ENCODE measurements around the gene STUM. TPM values are rescaled to one million over a fixed set of nuclear protein-coding genes. Genes with fewer than 3 reads are reported as not detected.

The STUM gene
- polyA plus RNA-seq, 1 of the 3 experiments (the other 2 are of a cell fraction), result not detected

DNA sequence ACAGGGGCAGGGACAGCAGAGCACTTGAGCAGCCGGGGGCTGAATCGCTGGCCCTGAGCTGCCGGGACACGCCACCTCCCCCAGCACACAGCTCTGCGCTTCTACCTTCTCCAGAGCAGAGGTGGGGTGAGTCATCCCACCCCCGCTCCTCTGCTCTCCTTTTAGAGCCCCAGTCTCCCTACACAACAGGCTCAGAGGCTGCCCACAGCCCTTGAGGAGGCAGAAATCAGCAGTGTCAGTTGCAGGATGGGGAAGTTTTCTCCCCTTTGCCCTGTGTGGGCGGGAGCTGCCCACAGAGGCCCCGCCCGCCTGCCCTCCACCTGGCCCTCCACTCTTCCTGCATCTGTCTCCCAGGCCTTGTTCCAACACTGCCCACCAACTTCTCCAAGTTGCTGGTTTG lies 94.6 kb downstream of the STUM start:
- Histone ChIP-seq H3K4me2 (no peak overlapping the region; the same call in 1 of the 2 replicates), H3K9ac (no peak overlapping the region), H3K27me3 (ENCODE audit: insufficient read depth) (no peaks in the 10 kb centered on the region), H3K36me3 (replicated peaks in 1 of 2; ENCODE audit: control insufficient read depth in 1 of 2, insufficient read depth in 2 of 2, low read length in 1 of 2) (no peaks in the 10 kb centered on the region), H3K9me2 (no peaks in the 10 kb centered on the region), H3F3A (replicated peaks; ENCODE audit: insufficient read depth) (no peaks in the 10 kb centered on the region), H3K4me3 (ENCODE audit: low read depth in 2 of 2, low read length in 1 of 2) (no peak overlapping the region), H3K27ac (ENCODE audit: low read depth in 2 of 2, low read length in 1 of 2) (no peak overlapping the region), H3K4me1 (ENCODE audit: control insufficient read depth in 1 of 2, insufficient read depth in 2 of 2, low read depth in 1 of 2, low read length in 1 of 2) (peaks cover 0 to 5% of the 10 kb centered on the region in 2 experiments; a peak in 1 of 4 replicates), H2AFZ (ENCODE audit: low read depth) (no peak overlapping the region), H4K20me1 (ENCODE audit: insufficient read depth) (no peaks in the 10 kb centered on the region), H3K79me2 (ENCODE audit: insufficient read depth) (no peaks in the 10 kb centered on the region), H3K9me3 (no peaks in the 10 kb centered on the region)
- WGBS (ENCODE audit: low lambda C conversion rate), result 67% methylated on average over 8 of the region's 9 CpGs
- no peak for DNase-seq
- CTCF ChIA-PET, result interaction anchor here (1.0 to 2.0 kb wide), 5 partner anchors 9 to 185 kb away, joined by 3 to 5 read pairs (median 4); no protein-coding TSS in a partner anchor
- TF ChIP-seq RXRA (IDR thresholded peaks at IDR 0.05; ENCODE audit: borderline replicate concordance, low read depth) (no peak), FOSL2 (IDR thresholded peaks at IDR 0.05; ENCODE audit: borderline replicate concordance, low read depth) (peak; percentile 65; the same call in 1 of the 2 replicates)
- POLR2A ChIA-PET, result no interaction called here

DNA sequence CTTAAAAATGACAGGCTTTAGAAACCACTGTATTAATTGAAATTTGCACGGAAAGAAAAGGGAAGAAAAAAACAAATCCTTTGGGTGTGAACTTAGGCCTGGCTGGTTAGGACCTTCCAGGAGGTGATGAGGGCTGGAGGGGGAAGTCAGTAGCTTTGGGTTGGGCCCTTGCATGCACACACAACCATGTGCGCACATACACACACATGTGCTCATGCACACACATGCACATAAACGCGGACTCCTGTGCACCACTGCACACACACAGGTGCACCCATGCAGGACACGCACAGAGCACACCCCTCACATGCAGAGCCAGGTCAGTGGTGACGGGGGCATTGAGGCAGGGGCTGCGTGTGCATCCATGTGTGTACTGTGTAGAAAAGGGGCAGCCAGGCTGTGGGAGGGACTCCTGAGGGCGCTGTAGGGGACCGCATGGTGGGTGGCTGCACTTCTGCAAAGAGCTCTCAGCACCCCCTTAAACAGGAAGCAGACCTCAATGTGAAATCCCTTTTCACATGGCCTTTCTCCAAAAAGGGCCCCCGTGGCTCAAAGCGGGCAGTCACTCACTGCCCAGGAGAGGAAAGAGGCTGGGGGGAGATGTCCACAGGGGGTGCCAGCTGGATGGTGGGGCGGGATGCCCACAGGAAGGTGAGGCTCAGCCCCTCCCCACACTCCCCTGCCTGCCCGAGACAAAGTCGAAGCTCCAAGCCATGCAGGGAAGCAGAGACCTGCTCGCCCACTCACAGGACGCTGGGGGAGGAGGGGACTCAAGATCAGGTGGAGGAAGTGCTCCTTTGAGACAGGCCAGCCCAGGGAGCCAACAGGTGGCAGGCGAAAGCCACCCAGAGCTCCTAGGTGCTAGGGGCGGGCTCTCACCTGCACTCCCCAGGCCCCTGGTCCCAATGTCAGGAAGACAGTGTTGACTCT lies 95.3 kb downstream of the STUM start:
- Histone ChIP-seq H3K9ac (no peak overlapping the region), H3K4me1 (ENCODE audit: control insufficient read depth in 1 of 2, insufficient read depth in 2 of 2, low read depth in 1 of 2, low read length in 1 of 2) (peaks cover 0 to 5% of the 10 kb centered on the region in 2 experiments; a peak in 1 of 4 replicates), H3K9me3 (no peaks in the 10 kb centered on the region), H3K36me3 (replicated peaks in 1 of 2; ENCODE audit: control insufficient read depth in 1 of 2, insufficient read depth in 2 of 2, low read length in 1 of 2) (no peaks in the 10 kb centered on the region), H3K9me2 (no peaks in the 10 kb centered on the region), H3K4me2 (no peak overlapping the region; the same call in 1 of the 2 replicates), H3K27me3 (ENCODE audit: insufficient read depth) (no peaks in the 10 kb centered on the region), H3K27ac (ENCODE audit: low read depth in 2 of 2, low read length in 1 of 2) (no peak overlapping the region), H2AFZ (ENCODE audit: low read depth) (no peak overlapping the region), H3K79me2 (ENCODE audit: insufficient read depth) (no peaks in the 10 kb centered on the region), H3K4me3 (ENCODE audit: low read depth in 2 of 2, low read length in 1 of 2) (no peak overlapping the region), H3F3A (replicated peaks; ENCODE audit: insufficient read depth) (no peaks in the 10 kb centered on the region), H4K20me1 (ENCODE audit: insufficient read depth) (no peaks in the 10 kb centered on the region)
- WGBS (ENCODE audit: low lambda C conversion rate), result 90% methylated on average over 14 of the region's 18 CpGs
- POLR2A ChIA-PET, result no interaction called here
- DNase-seq, result no peak
- no peak for TF ChIP-seq NFIC (IDR thresholded peaks at IDR 0.05; ENCODE audit: borderline replicate concordance)
- no peak for TF ChIP-seq GABPA (IDR thresholded peaks at IDR 0.05; ENCODE audit: low read depth)
- no peak for TF ChIP-seq RAD21 (IDR thresholded peaks at IDR 0.05; ENCODE audit: low read length)
- TF ChIP-seq FOSL2 (IDR thresholded peaks at IDR 0.05; ENCODE audit: borderline replicate concordance, low read depth), result no peak
- no peak for TF ChIP-seq NRF1 (IDR thresholded peaks at IDR 0.05; ENCODE audit: low read depth, low read length)
- no peak for TF ChIP-seq YY1 (IDR thresholded peaks at IDR 0.05; ENCODE audit: low read depth)
- no peak for TF ChIP-seq TCF12 (IDR thresholded peaks at IDR 0.05)
- TF ChIP-seq SIN3A (IDR thresholded peaks at IDR 0.05; ENCODE audit: borderline replicate concordance, low read depth, low read length), result no peak
- TF ChIP-seq, protein P1, sequence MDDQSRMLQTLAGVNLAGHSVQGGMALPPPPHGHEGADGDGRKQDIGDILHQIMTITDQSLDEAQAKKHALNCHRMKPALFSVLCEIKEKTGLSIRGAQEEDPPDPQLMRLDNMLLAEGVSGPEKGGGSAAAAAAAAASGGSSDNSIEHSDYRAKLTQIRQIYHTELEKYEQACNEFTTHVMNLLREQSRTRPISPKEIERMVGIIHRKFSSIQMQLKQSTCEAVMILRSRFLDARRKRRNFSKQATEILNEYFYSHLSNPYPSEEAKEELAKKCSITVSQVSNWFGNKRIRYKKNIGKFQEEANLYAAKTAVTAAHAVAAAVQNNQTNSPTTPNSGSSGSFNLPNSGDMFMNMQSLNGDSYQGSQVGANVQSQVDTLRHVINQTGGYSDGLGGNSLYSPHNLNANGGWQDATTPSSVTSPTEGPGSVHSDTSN (IDR thresholded peaks at IDR 0.05), result no peak
- TF ChIP-seq, protein P2, sequence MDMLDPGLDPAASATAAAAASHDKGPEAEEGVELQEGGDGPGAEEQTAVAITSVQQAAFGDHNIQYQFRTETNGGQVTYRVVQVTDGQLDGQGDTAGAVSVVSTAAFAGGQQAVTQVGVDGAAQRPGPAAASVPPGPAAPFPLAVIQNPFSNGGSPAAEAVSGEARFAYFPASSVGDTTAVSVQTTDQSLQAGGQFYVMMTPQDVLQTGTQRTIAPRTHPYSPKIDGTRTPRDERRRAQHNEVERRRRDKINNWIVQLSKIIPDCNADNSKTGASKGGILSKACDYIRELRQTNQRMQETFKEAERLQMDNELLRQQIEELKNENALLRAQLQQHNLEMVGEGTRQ (IDR thresholded peaks at IDR 0.05; ENCODE audit: borderline replicate concordance, low read depth, low read length), result no peak
- no peak for TF ChIP-seq RXRA (IDR thresholded peaks at IDR 0.05; ENCODE audit: borderline replicate concordance, low read depth)
- no peak for TF ChIP-seq FOXM1 (IDR thresholded peaks at IDR 0.05; ENCODE audit: low read depth)
- TF ChIP-seq GATA2 (CRISPR knock-in tag; IDR thresholded peaks at IDR 0.05), result no peak
- TF ChIP-seq SMC3 (IDR thresholded peaks at IDR 0.05; ENCODE audit: low read depth, low read length), result no peak
- TF ChIP-seq, protein P3, sequence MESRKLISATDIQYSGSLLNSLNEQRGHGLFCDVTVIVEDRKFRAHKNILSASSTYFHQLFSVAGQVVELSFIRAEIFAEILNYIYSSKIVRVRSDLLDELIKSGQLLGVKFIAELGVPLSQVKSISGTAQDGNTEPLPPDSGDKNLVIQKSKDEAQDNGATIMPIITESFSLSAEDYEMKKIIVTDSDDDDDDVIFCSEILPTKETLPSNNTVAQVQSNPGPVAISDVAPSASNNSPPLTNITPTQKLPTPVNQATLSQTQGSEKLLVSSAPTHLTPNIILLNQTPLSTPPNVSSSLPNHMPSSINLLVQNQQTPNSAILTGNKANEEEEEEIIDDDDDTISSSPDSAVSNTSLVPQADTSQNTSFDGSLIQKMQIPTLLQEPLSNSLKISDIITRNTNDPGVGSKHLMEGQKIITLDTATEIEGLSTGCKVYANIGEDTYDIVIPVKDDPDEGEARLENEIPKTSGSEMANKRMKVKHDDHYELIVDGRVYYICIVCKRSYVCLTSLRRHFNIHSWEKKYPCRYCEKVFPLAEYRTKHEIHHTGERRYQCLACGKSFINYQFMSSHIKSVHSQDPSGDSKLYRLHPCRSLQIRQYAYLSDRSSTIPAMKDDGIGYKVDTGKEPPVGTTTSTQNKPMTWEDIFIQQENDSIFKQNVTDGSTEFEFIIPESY (IDR thresholded peaks at IDR 0.05; ENCODE audit: borderline replicate concordance, low read depth), result no peak
- no peak for TF ChIP-seq ELF1 (IDR thresholded peaks at IDR 0.05)
- no peak for TF ChIP-seq POLR2AphosphoS5 (IDR thresholded peaks at IDR 0.05; ENCODE audit: low read depth, low read length)
- no peak for TF ChIP-seq TAF1 (IDR thresholded peaks at IDR 0.05; ENCODE audit: borderline replicate concordance, low read depth, low read length)
- CTCF ChIA-PET, result interaction anchor here (1.0 to 1.9 kb wide), 4 partner anchors 10 to 185 kb away, joined by 3 to 6 read pairs (median 4); no protein-coding TSS in a partner anchor
